ENCODE data around the gene NUDCD3.

DNA sequence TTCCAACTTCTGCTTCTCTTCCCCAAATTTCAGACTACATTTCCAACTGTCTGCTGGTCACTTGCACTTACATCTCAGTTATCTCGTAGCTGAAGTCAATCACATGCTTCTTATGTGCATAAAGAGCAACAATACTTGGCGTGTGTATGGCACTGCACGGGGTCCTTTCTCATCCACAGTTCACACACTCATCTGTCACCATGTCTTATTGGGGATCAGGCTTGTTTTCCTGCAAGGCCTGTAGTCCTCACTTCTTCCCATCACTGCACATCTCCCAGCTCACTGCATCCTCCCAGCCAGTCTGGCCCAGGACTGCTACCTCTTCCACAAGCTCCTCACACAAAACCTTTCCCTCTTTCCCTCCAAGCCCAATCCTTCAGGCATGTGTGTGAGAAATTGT lies 35.3 kb downstream of the NUDCD3 start:
- TF ChIP-seq, protein P1, sequence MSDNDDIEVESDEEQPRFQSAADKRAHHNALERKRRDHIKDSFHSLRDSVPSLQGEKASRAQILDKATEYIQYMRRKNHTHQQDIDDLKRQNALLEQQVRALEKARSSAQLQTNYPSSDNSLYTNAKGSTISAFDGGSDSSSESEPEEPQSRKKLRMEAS (IDR thresholded peaks at IDR 0.05) = no peak
- TF ChIP-seq, protein P2, sequence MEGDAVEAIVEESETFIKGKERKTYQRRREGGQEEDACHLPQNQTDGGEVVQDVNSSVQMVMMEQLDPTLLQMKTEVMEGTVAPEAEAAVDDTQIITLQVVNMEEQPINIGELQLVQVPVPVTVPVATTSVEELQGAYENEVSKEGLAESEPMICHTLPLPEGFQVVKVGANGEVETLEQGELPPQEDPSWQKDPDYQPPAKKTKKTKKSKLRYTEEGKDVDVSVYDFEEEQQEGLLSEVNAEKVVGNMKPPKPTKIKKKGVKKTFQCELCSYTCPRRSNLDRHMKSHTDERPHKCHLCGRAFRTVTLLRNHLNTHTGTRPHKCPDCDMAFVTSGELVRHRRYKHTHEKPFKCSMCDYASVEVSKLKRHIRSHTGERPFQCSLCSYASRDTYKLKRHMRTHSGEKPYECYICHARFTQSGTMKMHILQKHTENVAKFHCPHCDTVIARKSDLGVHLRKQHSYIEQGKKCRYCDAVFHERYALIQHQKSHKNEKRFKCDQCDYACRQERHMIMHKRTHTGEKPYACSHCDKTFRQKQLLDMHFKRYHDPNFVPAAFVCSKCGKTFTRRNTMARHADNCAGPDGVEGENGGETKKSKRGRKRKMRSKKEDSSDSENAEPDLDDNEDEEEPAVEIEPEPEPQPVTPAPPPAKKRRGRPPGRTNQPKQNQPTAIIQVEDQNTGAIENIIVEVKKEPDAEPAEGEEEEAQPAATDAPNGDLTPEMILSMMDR (IDR thresholded peaks at IDR 0.05; ENCODE audit: low read depth, low read length, missing input control) = no peak
- TF ChIP-seq, protein P3, sequence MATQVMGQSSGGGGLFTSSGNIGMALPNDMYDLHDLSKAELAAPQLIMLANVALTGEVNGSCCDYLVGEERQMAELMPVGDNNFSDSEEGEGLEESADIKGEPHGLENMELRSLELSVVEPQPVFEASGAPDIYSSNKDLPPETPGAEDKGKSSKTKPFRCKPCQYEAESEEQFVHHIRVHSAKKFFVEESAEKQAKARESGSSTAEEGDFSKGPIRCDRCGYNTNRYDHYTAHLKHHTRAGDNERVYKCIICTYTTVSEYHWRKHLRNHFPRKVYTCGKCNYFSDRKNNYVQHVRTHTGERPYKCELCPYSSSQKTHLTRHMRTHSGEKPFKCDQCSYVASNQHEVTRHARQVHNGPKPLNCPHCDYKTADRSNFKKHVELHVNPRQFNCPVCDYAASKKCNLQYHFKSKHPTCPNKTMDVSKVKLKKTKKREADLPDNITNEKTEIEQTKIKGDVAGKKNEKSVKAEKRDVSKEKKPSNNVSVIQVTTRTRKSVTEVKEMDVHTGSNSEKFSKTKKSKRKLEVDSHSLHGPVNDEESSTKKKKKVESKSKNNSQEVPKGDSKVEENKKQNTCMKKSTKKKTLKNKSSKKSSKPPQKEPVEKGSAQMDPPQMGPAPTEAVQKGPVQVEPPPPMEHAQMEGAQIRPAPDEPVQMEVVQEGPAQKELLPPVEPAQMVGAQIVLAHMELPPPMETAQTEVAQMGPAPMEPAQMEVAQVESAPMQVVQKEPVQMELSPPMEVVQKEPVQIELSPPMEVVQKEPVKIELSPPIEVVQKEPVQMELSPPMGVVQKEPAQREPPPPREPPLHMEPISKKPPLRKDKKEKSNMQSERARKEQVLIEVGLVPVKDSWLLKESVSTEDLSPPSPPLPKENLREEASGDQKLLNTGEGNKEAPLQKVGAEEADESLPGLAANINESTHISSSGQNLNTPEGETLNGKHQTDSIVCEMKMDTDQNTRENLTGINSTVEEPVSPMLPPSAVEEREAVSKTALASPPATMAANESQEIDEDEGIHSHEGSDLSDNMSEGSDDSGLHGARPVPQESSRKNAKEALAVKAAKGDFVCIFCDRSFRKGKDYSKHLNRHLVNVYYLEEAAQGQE (IDR thresholded peaks at IDR 0.05) = no peak
- TF ChIP-seq JUND (IDR thresholded peaks at IDR 0.05) = no peak
- TF ChIP-seq, protein P4, sequence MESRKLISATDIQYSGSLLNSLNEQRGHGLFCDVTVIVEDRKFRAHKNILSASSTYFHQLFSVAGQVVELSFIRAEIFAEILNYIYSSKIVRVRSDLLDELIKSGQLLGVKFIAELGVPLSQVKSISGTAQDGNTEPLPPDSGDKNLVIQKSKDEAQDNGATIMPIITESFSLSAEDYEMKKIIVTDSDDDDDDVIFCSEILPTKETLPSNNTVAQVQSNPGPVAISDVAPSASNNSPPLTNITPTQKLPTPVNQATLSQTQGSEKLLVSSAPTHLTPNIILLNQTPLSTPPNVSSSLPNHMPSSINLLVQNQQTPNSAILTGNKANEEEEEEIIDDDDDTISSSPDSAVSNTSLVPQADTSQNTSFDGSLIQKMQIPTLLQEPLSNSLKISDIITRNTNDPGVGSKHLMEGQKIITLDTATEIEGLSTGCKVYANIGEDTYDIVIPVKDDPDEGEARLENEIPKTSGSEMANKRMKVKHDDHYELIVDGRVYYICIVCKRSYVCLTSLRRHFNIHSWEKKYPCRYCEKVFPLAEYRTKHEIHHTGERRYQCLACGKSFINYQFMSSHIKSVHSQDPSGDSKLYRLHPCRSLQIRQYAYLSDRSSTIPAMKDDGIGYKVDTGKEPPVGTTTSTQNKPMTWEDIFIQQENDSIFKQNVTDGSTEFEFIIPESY (IDR thresholded peaks at IDR 0.05) = no peak
- TF ChIP-seq SP1 (IDR thresholded peaks at IDR 0.05) = no peak
- no peak for TF ChIP-seq FOXA1 (IDR thresholded peaks at IDR 0.05)
- TF ChIP-seq GABPA (IDR thresholded peaks at IDR 0.05 in 1 of 2, conservative IDR thresholded peaks at IDR 0.05 in 1 of 2) = no peak
- no peak for TF ChIP-seq EGR1 (IDR thresholded peaks at IDR 0.05; ENCODE audit: low read depth in 2 of 2)

Measured in liver (tissue), 3 donors.